Cortex of kidney (tissue), 1 donor: Measurements from ENCODE around the gene MRPS15.
A peak's percentile ranks its signal among the peaks of the same experiment; 100 is the strongest.

ENCODE experiments used
- DNase-seq: peaks from one replicate; lab custom pipeline; 2025; lab: John Stamatoyannopoulos, UW

Gene MRPS15

DNA sequence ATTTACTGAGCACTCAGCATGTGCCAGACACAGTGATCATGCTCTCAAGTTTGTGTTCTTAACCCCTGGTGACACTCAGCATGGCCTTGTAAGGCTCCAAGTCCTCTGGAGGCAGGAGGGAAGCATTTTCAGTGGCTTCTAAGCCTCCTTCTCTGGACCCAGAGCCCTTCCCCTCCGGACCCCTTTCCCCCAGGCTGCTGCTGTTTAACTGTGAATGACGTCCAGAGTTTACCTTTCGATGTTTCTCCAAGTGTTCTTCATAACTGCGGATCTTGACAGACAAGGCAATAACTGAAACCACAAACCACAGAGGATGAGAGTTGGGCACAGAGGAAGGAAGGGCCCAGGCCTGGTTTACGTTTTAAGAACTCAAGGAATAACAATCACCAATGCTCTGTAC lies 6.5 kb downstream of the MRPS15 start:
- no peak for DNase-seq

- no peak for DNase-seq
Observed at GRCh38 chr1:36456391-36456928, 7.7 kb downstream of the MRPS15 start.

- no peak for DNase-seq
Observed at GRCh38 chr1:36455386-36455785, 8.8 kb downstream of the MRPS15 start.

DNA sequence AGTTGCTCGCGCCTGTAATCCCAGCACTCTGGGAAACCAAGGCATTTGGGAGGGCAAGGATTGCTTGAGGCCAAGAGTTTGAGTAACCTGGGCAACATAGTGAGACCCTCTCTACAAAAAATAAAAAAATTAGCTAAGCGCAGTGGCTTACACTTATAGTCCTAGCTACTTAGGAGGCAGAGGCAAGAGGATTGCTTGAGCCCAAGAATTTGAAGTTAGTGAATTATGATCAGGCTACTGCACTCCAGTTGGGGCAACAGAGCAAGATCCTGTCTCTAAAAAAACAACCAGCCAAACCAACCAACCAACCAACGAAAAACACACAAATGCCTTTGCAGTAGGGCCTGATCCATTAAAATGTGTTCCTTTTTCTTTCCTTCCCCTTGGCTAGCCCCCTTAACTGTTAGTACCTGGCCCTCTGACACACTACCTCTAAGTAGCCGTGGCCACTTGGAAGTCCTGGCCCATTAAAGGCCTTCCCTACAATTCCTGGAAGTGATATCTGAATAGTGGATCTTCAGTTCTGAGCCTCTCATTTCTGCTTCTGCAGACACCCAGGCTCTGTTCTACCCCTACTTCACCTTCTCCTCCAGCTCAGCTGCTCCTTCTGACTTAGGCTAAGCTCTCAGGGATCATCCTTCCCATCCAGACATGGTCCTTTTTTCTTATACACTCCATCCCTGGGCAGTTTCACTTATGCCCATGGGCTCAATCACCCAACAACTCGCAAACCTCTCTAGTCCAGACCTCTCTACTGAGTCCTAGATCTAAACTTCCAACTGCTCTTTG lies 10.4 kb downstream of the MRPS15 start:
- no peak for DNase-seq

DNA sequence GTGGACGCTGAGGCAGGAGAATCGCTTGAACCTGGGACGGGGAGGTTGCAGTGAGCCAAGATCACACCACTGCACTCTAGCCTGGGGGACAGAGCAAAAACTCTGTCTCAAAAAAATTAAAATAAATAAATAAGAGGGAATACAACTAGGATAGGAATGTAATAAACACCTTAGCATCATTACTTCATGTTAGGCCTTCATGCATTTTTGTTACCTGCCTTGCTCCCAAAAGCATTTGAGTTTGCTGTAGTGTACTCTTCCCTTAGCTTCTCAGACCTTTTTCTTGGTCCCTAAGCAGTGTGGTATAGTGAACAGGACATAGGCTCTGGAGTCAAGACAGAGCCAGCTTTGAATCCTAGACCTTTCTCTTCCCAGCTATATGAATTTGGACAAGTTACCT lies 11.1 kb downstream of the MRPS15 start:
- DNase-seq = no peak

- DNase-seq = no peak
Observed at GRCh38 chr1:36450919-36451305, 13.3 kb downstream of the MRPS15 start.

DNA sequence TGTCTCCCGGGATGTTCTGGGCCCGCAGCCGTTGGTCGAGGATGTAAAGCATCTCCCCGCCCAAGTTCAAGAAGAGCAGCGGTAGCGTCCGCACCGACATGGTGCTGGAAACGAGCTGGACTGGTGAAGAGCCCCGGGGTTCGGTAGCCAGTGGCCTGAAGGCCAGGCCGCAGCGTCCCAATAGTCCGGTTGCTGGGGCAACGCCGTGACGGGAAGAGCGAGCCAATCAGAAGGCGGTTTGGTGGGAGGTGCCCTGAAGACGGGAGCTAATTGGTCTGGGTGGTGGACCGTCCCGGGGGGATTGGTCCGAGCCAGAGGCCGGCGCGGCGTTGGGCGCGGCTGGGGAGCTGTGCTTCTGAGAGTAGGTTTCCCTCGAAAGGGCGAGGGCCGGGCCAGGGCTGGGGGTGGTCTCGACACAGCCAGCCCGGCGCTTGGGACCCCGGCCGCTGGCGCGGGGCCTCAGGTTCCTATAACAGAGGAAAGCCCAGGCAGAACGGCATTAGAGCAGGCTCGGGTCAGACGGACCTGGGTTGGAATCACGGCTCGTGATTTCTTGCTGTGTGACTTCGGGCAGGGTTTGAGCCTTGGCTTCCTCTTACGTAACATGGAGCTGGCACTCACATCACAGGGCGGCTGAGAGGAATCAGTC lies 13.8 kb downstream of the MRPS15 start, which contains the start of gene OSCP1:
TSS of gene OSCP1 (minus strand) at position 182 of the 649 bp plus-strand sequence. CDS start at position 100, 82 bp downstream.
- DNase-seq = peak; percentile 56

DNA sequence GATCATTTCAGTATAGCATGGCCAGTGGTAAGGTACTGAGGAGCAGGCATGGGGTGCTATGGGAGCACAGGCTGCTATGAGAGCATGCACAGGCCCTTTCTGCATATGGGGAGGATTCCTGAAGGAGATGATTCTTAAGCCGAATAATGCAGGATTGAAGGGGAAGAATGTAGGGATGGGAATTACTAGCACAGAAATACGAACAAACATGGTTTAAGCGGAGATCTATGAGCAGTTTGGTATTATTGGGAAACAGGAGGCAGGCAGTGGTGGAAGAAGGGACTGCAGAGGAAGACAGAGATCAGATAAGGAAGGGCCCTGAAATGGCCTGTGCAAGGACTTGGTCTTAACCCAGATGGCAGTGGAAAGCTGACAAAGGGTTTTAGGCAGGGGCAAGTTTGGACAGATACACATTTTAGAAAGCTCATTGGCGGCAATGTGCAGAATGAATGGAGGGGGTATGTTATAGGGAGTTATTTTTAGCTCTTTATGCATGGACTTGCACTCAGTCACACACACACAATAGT lies 15.6 kb downstream of the MRPS15 start:
- DNase-seq = no peak

GRCh38 chr1:36447450-36447849 lies 16.7 kb downstream of the MRPS15 start:
- DNase-seq = no peak

- no peak for DNase-seq
Observed at GRCh38 chr1:36446746-36447145, 17.4 kb downstream of the MRPS15 start.

GRCh38 chr1:36446271-36446670 lies 17.9 kb downstream of the MRPS15 start:
- DNase-seq = no peak

DNA sequence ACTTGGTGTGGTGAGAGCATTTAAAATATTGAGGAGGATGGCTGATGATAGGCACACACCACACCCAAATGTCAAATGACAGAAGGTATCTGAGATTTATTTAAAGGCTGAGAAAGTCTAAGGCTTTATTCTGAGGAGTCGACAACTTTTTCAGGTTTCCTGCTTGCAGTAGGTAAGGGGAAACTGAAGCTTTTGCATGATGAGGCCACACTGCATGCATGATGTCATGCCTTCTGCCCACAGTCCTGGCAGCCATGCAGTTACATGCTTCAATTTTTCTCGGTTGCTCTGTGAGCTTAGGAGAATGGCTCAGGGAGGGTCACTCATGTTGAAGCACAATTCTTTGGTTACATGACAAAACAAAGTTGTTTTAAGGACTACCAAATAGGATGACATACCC lies 20.9 kb downstream of the MRPS15 start:
- no peak for DNase-seq

DNA sequence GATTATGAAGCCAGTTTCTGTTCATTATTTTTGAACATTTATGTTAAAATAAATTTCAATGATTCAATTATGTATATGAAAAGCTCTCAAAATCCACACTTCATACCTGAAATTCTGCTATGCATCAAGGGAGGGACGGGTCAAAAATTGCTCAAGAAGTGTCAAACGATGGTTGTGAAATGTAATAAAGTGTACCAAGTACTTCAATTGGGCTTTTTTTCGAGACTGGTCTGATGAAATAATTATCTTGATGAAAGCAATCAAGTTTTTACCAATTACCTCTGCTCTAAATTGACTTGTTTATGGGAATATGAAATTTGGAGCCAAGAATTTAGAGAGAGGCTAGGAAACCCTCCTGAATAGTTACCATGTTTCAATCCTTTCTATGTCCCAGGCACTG lies 21.8 kb downstream of the MRPS15 start:
- DNase-seq = no peak

GRCh38 chr1:36440646-36441045 lies 23.5 kb downstream of the MRPS15 start:
- DNase-seq = no peak

- no peak for DNase-seq
Observed at GRCh38 chr1:36440044-36440443, 24.1 kb downstream of the MRPS15 start.

DNA sequence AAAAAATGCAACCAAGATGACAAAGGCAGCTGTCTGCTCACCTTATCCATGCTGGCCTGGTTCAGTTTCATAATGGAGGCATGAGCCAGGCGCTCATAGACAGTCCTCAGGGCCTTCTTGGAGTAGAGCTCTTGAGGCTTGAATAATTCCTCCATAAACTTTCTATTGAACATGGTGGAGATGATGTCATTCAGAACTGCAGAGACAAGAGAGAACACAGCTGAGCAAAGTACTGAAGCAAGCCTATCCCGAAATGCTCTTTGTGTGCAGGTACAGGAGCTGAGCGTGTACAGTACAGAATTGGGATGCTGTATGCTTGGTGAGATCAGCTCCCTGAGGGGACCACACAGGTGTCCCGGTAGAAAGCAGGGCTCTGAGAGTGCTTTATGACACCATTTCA lies 25.5 kb downstream of the MRPS15 start:
- no peak for DNase-seq

DNA sequence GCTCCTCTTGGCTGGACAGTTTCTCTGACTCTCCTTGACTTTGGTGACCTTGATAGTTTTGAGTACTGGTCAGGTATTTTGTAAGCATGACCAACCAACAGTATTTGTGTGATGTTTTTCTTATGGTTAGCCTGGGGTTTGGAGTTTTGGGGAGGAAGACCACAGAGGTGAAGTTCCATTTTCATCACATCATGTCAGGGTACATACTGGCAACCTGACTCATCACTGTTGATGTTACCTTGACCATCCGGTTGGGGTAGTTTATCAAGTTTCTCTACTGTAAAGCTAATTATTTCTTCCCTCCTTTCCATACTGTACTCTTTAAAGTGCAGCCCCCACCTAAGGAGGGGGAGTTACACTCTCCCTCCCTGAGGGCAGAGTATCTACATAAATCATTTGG lies 27.4 kb downstream of the MRPS15 start:
- DNase-seq = no peak

DNA sequence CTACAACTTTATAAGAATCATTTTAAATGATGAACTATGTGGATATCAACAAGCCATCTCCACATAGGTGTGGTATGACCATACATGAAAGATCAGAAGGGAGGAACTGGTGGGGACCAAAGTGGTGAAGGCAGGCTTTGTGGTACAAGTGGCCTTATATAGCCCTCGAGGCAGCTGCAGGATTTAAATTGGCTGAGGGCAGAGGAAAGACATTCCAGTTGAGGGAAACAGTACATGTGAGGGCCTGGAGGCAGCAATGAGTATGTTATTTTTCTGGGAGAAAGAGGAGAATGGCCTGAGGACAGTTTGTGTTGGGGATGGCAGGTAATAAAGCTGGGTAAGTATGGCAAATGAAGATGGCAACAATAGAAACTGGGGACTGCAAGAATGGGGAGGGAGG lies 31.1 kb downstream of the MRPS15 start:
- DNase-seq = no peak

- DNase-seq = no peak
Observed at GRCh38 chr1:36432616-36433015, 31.6 kb downstream of the MRPS15 start.

DNA sequence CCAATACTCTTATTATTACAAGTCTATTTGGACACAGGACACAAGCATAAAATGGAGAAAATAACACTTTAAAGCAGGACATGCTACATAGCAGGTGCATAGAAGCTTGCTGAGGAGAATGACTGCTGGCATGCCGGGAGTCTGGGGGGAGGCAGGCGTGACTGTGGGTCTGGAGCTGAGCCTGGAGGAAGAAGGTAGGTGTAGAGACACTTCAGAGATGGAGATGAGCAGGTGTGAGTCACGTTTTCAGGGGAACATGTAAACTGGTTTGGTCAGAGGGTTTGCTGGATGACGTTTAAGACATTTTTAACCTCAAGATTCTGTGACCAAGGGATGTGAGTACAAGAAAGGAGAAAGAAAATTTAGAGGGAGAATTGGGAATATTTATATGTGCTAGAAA lies 38.4 kb downstream of the MRPS15 start:
- no peak for DNase-seq

GRCh38 chr1:36421649-36422048 lies 42.5 kb downstream of the MRPS15 start:
- DNase-seq = no peak

GRCh38 chr1:36420836-36421317 lies 43.3 kb downstream of the MRPS15 start:
- no peak for DNase-seq

- DNase-seq = no peak
Observed at GRCh38 chr1:36420409-36420808, 43.8 kb downstream of the MRPS15 start.
